HCT116 (cell line): ENCODE data around the gene FOXN3. TPM values are rescaled to one million over a fixed set of nuclear protein-coding genes. Genes with fewer than 3 reads are reported as not detected.

ENCODE experiments used
- ATAC-seq: fragments of 200-7000 bp; cut with Tn5 transposase; 2 replicates; pipeline ENCODE4 v1.9.1; 2020; ENCODE audit warnings: mild to moderate bottlenecking, moderate library complexity
- BruUV-seq: library from RNA; stranded (reverse); fragments of 400-500 nt; replicated peaks from 2 replicates; lab custom pipeline; 2021; lab: Mats Ljungman, UMichigan
- CTCF ChIA-PET: fragments of 300-600 bp; sonication (Branson Sonifier 250); formaldehyde crosslinking; loops from one replicate; lab custom pipeline; 2021; ENCODE audit warnings: antibody characterized with exemption; lab: Charles Lee
- POLR2A ChIA-PET: fragments of 300-600, 350-600 bp; sonication (Branson Sonifier 250); formaldehyde crosslinking; loops from one replicate; lab custom pipeline; 2021; ENCODE audit warnings: antibody characterized with exemption; lab: Charles Lee
- RAD21 ChIA-PET, 2 experiments: fragments of 300-600 bp; sonication (Branson Sonifier 250); formaldehyde crosslinking; loops; one replicate each; lab custom pipeline; 2023; ENCODE audit warnings: low total read pairs in 2 of 2; ENCODE audit not compliant: uncharacterized antibody in 2 of 2, unreplicated experiment in 2 of 2, low non-redundant PET in 1 of 2; lab: Charles Lee
- DNase-seq: peaks from one replicate; pipeline ENCODE4 v3.0.0-alpha.2; 2010; ENCODE audit warnings: low read depth, low spot score
- H2AFZ ChIP-seq: fragments of 200-600 bp; shearing (Covaris generic), sonication (generic); 2 replicates; pipeline ENCODE4 v1.6.1; 2017; ENCODE audit warnings: low read depth, mixed run types, mixed read lengths, antibody characterized with exemption, low read length; ENCODE audit not compliant: poor library complexity, severe bottlenecking
- H3K27ac ChIP-seq: 2 replicates; pipeline ENCODE4 v1.5.1; 2012; ENCODE audit warnings: low read depth, low read length
- H3K27me3 ChIP-seq: fragments of 200-600 bp; sonication (generic); 2 replicates; pipeline ENCODE4 v1.6.1; 2016; ENCODE audit warnings: mixed run types, low read length, mixed read lengths; ENCODE audit not compliant: insufficient read depth
- H3K36me3 ChIP-seq, 2 experiments: fragments of 200-500 bp in 1 of 2; fragments of 200-600 bp in 1 of 2; sonication (Bioruptor generic) in 1 of 2; sonication (generic) in 1 of 2; 2 replicates each; pipeline versions ENCODE4 v1.5.1 to v1.6.1; 2014 to 2016; ENCODE audit warnings: low read length in 2 of 2, inconsistent platforms in 1 of 2, mixed read lengths in 1 of 2, mixed run types in 1 of 2; ENCODE audit not compliant: insufficient read depth in 2 of 2, control insufficient read depth in 1 of 2
- H3K4me1 ChIP-seq, 2 experiments: fragments of 200-600 bp in 1 of 2; sonication (generic) in 1 of 2; 2 replicates each; pipeline versions ENCODE4 v1.5.1 to v1.6.1; 2012 to 2017; ENCODE audit warnings: low read length in 2 of 2, inconsistent platforms in 1 of 2, mild to moderate bottlenecking in 1 of 2, mixed read lengths in 1 of 2, mixed run types in 1 of 2, moderate library complexity in 1 of 2; ENCODE audit not compliant: insufficient read depth in 2 of 2, control insufficient read depth in 1 of 2
- H3K4me2 ChIP-seq: fragments of 200-600 bp; sonication (generic); 2 replicates; pipeline ENCODE4 v1.6.1; 2017; ENCODE audit warnings: mixed run types, low read length, mixed read lengths
- H3K4me3 ChIP-seq, 2 experiments: fragments of 200-600 bp in 1 of 2; sonication (generic) in 1 of 2; replicated peaks in 1 of 2; 2 replicates each; pipeline ENCODE4 v1.5.1; 2011 to 2016; ENCODE audit warnings: low read length in 2 of 2, control low read depth in 1 of 2, low read depth in 1 of 2, mild to moderate bottlenecking in 1 of 2, mixed read lengths in 1 of 2, mixed run types in 1 of 2
- H3K79me2 ChIP-seq: fragments of 200-600 bp; sonication (generic); 2 replicates; pipeline ENCODE4 v1.6.1; 2017; ENCODE audit warnings: mild to moderate bottlenecking, mixed run types, low read length, moderate library complexity, mixed read lengths; ENCODE audit not compliant: insufficient read depth
- H3K9ac ChIP-seq: fragments of 200-600 bp; sonication (generic); 2 replicates; pipeline ENCODE4 v1.6.1; 2016; ENCODE audit warnings: low read length, mixed read lengths
- H3K9me2 ChIP-seq: fragments of 200-600 bp; sonication (generic), shearing (Covaris generic); 2 replicates; pipeline ENCODE4 v1.6.1; 2017; ENCODE audit warnings: mixed run types, mild to moderate bottlenecking, moderate library complexity; ENCODE audit not compliant: insufficient read depth
- H3K9me3 ChIP-seq, 2 experiments: fragments of 200-500 bp in 1 of 2; fragments of 200-600 bp in 1 of 2; sonication (Bioruptor generic) in 1 of 2; sonication (generic) in 1 of 2; 2 replicates each; pipeline ENCODE4 v1.6.1; 2014 to 2017; ENCODE audit warnings: low read length in 2 of 2, mixed read lengths in 2 of 2, inconsistent platforms in 1 of 2, low read depth in 1 of 2, mild to moderate bottlenecking in 1 of 2, mixed run types in 1 of 2, moderate library complexity in 1 of 2; ENCODE audit not compliant: control insufficient read depth in 1 of 2, insufficient read depth in 1 of 2
- H4K20me1 ChIP-seq: fragments of 200-600 bp; sonication (generic), shearing (Covaris generic); 2 replicates; pipeline ENCODE4 v1.6.1; 2017; ENCODE audit warnings: mixed run types, mild to moderate bottlenecking, moderate library complexity; ENCODE audit not compliant: insufficient read depth
- CEBPB ChIP-seq: IDR thresholded peaks from 2 replicates; pipeline ENCODE4 v1.6.1; 2012; ENCODE audit warnings: low read depth
- EGR1 ChIP-seq: IDR thresholded peaks from 2 replicates; pipeline ENCODE4 v1.6.1; 2012; ENCODE audit warnings: low read depth
- EZH2 ChIP-seq: fragments of 200-600 bp; sonication (generic); IDR thresholded peaks from 2 replicates; pipeline ENCODE4 v1.6.1; 2017; ENCODE audit warnings: antibody characterized with exemption, mixed run types
- JUND ChIP-seq: IDR thresholded peaks from 2 replicates; pipeline ENCODE4 v1.6.1; 2012
- RAD21 ChIP-seq: IDR thresholded peaks from 2 replicates; pipeline ENCODE4 v1.6.1; 2012; ENCODE audit warnings: low read depth, mild to moderate bottlenecking
- SP1 ChIP-seq: IDR thresholded peaks from 2 replicates; pipeline ENCODE4 v1.6.1; 2012; ENCODE audit warnings: low read depth
- ZBTB33 ChIP-seq: IDR thresholded peaks from 2 replicates; pipeline ENCODE4 v1.6.1; 2011; ENCODE audit warnings: mild to moderate bottlenecking, low read length, moderate library complexity; ENCODE audit not compliant: insufficient replicate concordance; ENCODE audit errors: extremely low read depth
- ZFX ChIP-seq: fragments of 450-650 bp; IDR thresholded peaks from 2 replicates; pipeline ENCODE4 v1.6.1; 2017
- intact Hi-C: fragments of 100-400 bp; cut with micrococcal nuclease; formaldehyde crosslinking; loops from 2 replicates; pipeline ENCODE4 v1.10.0; 2022
- total RNA-seq: library from RNA; stranded (reverse); gene quantifications from one replicate; pipeline ENCODE4 v1.2.1, GENCODE V29; 2021; ENCODE audit not compliant: unreplicated experiment

FOXN3 gene
- total RNA-seq, 1 experiment from 2014 or later: 20.0 TPM

GRCh38 chr14:89367779-89368120 lies 49.3 kb downstream of the FOXN3 start:
- TF ChIP-seq SP1 (no peak), ZFX (no peak), CEBPB (no peak), ZBTB33 (no peak), EZH2 (no peak), JUND (no peak), EGR1 (no peak), RAD21 (no peak)
- RAD21 ChIA-PET: no interaction called here
- no peaks in the 10 kb centered on the region for H3K9me3 ChIP-seq
- no peak overlapping the region for H3K4me3 ChIP-seq
- no peaks in the 10 kb centered on the region for H3K9me2 ChIP-seq
- H3K4me1 ChIP-seq: no peaks in the 10 kb centered on the region; a peak in 1 of 4 replicates
- DNase-seq (no peak), ATAC-seq (no peak)
- H3K9ac ChIP-seq: no peak overlapping the region
- H3K79me2 ChIP-seq: no peaks in the 10 kb centered on the region
- no peak overlapping the region for H3K27ac ChIP-seq
- intact Hi-C loops: no loop called here
- CTCF ChIA-PET: no interaction called here
- POLR2A ChIA-PET: no interaction called here
- H2AFZ ChIP-seq: no peak overlapping the region
- BruUV-seq: no TSS peak
- H3K36me3 ChIP-seq: no peaks in the 10 kb centered on the region
- no peak overlapping the region for H3K4me2 ChIP-seq
- H4K20me1 ChIP-seq: no peaks in the 10 kb centered on the region
- no peaks in the 10 kb centered on the region for H3K27me3 ChIP-seq
